GM03348 (cell line): ENCODE measurements around the gene PRKAG1.
"Not testable (repeated sequence)": the region's sequence is repeated elsewhere in the genome, so short reads cannot be mapped to it uniquely, and the experiment has no call there.

Experiments
- DNase-seq: peaks from one replicate; pipeline ENCODE4 v3.0.0; 2012; ENCODE audit warnings: low spot score

PRKAG1 gene

GRCh38 chr12:49018261-49019119 lies at the start of gene PRKAG1:
PRKAG1 (minus strand) TSS chr12:49018776; CDS start chr12:49018740, 36 bp downstream.
- peak; percentile 99 for DNase-seq

DNA sequence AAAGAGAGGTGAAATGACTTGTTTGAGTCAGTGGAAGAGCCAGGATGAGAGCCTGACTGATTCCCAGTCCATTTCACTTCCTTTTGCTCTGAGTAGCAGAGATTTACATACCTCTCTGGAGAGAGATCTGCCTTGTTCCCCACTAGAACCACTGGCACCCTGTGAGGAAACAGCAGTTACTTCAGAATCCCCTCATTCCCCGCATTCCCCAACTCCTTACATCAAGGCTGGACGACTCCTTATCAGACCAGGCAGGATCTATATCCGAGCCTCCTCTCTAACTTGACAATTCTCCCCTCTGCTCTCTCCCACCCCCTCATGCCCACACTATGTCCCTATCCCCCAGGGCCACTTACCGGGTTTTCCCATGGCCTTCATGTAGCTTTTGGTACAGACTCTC lies 47.5 kb upstream of the PRKAG1 start:
- no peak for DNase-seq

DNA sequence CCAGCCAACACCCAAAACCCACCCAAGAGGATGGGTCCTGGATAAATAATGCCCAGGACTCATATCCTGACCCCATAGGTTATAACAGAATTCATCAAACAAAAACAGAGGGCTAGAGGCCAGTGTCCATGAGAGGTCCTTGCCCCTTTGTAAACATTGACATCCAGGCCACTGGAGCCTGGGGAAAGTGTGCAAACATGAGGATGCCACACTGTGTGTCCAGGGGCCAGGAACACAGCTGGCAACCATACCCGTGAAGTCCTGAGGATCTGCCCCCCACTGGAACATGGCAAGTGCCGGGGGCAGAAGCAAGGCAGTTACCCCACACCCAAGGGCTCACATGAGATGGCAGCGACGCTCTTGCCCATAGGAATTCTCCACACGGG lies 46.2 kb upstream of the PRKAG1 start:
- DNase-seq: no peak

DNA sequence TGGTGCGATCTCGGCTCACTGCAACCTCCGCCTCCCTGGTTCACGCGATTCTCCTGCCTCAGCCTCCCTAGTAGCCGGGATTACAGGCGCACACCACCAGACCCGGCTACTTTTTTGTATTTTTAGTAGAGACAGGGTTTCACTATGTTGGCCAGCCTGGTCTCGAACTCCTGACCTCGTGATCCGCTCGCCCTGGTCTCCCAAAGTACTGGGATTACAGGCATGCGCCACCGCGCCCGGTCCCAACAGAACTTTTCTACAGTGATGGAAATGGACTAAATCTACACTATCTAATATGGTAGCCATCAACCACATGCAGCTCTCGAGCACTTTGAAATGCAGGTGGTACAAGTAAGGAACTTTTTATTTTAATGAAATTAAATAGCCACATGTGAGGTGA lies 43.3 kb upstream of the PRKAG1 start:
- DNase-seq: not testable (repeated sequence)

- no peak for DNase-seq
Observed at GRCh38 chr12:49061157-49061650, 42.6 kb upstream of the PRKAG1 start.

GRCh38 chr12:49060237-49061156 lies 41.9 kb upstream of the PRKAG1 start, which contains the start of gene KMT2D:
KMT2D (minus strand) TSS chr12:49060794; CDS start chr12:49055324, 5,470 bp downstream.
- DNase-seq: peak; percentile 95

- peak; percentile 62 for DNase-seq
Observed at GRCh38 chr12:49059299-49060171, 41.0 kb upstream of the PRKAG1 start.

DNA sequence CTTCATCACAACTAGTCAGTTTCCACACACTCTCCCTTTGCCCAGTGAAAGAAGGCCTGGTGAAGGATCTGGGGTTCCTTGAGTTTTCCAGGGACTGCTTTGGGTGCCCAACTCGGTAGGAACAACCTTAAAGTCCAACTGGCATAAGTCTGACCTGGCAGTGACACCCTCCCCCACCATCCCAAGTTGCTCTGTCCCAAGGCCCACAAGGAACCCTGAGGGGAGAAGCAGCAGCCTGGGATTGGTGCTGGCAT lies 40.4 kb upstream of the PRKAG1 start:
- no peak for DNase-seq

DNA sequence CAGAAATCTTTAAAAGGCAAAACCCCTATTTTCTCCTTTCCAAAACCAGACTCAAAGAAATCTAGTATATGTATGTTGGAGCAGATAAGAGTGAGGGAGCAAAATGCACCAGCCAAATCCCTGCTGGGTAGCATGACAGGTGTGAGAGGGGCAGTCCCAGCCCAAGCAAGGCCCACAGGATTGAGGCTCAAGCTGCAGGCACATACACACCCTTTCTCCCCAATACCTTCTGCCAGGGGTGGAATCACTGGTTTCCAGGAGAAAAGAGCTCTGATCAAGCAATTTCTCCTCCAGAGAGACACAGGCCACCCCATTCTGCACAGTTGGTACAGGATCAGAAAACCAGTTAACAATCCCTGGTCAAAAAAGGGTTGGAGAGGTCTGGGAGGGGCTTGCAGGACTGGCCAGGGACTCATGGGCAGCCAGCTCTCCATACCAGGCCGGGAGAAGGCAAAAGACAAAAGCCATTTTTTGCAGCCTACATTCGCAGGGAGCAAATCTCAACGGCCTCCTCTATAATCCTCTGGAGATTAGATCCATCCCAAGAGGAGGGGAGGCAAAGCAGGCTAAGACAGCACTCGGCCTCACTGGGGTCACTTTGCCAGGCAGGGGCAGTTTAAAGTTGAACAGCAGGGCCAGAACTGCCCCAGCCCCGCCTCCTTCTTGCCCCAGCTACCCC lies 39.9 kb upstream of the PRKAG1 start:
- peak; percentile 43 for DNase-seq

DNA sequence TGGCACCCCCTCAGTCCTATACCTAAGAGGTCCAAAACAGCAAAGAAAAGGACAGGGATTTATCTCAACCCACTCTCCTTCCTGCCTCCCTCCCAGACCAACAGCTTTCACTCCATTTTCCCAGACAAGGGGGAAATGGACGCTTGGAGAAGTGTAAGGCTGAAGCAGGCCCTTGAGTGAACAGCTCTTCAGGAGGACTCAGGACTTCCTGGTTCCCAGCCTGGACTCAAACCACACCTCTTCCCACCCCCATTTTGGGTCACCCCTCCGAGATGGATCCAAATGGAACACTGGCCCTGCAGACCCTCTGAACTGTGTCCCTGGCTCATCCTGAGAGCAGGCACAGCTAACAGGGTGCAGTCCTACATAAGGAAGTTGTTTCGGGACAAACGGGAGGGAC lies 39.3 kb upstream of the PRKAG1 start:
- no peak for DNase-seq

GRCh38 chr12:49055978-49056754 lies 37.6 kb upstream of the PRKAG1 start:
- DNase-seq: peak; percentile 85

GRCh38 chr12:49055092-49055491 lies 36.5 kb upstream of the PRKAG1 start:
- DNase-seq: no peak

- no peak for DNase-seq
Observed at GRCh38 chr12:49054524-49054923, 35.9 kb upstream of the PRKAG1 start.

DNA sequence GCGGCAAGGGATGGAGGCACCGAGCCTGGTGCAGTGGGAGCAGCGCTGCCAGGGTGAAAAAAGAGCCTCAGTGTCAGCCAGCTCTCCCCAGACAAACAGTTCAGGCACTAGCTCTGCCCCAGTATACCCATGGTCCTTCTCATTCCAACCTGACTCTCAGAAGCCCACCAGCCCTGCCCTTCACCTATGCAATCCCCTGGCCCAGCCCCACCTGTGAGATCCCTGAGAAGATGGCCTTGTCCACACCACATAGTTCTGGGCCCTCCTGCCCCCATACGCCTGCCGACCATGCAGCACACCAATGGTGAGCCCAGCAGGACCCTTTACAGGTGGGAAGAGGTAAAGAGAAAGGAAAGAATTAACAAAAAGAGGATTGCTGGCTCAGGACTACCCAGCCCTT lies 35.5 kb upstream of the PRKAG1 start:
- DNase-seq: no peak

DNA sequence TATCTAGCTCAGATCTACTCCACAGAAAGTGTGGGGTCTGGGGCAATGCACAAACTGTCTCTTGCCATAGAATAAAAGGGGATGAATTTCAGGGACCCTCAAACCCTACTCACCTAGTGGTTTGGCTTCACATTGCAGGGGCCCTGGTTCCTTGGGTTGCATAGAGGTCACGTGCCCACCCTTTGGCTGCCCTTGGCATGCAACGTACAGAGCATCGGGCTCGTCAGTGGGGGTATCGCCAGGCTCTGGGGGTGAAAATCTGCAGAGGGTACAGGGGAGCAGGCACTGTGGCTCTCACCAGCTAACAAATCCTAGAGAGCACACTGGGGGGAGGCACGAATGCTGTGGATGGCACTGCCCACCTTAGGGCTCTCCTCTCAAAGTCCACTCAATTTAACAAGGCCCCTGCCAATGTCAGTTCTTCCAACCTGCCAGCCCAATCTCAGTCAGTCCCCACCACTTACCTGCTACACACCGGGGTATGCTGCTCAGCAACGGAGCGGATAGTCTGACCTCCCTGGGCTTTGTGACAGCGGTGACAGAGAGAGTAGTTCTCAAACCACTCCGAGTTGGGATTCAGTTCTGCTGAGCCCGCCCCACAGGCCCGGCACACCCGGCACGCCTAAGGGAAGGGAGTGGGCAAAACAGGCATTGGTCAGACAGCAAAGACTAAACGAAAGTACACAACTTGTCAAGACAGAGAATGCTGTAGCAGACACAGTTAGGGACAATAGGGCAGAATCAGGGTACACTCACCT lies 34.1 kb upstream of the PRKAG1 start:
- DNase-seq: no peak

DNA sequence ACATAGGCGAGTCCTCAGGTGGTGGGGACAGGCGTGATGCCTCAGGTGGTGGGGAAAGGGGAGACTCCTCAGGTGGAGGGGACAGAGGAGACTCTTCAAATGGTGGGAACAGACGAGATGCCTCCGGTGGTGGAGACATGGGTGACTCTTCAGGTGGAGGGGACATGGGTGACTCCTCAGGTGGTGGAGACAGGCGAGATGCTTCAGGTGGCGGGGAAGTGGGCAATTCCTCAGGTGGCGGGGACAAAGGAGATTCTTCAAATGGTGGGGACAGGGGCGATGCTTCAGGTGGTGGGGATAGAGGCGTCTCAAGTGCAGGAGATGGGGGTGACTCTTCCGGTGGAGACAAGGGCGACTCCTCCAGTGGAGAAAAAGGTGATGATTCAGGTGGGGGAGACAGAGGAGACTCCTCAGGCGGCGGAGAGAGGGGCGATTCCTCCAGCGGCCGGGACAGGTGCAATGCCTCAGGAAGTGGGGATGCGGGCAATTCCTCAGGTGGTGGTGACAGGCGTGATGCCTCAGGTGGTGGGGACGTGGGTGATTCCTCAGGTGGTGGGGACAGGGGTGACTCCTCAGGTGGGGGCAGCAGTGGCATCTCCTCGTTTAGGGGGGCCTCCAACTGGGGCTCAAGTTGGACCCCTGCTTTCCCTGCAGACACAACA lies 33.3 kb upstream of the PRKAG1 start:
- DNase-seq: no peak

DNA sequence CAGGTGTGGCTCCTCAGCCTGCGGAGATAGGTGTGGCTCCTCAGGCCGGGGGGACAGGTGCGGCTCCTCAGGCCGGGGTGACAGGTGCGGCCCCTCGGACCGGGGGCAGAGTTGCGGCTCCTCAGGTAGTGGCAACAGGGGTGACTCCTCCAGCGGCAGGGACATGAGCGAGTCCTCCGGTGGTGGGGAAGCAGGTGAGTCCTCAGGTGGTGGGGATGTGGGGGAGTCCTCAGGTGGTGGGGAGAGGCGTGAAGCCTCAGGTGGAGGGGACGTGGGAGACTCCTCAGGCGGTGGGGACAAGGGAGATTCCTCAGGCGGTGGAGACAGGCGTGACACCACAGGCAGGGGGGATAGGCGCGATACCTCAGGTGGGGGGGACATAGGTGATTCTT lies 32.8 kb upstream of the PRKAG1 start:
- DNase-seq: no peak

GRCh38 chr12:49050507-49051372 lies 32.2 kb upstream of the PRKAG1 start:
- no peak for DNase-seq
